HepG2 (cell line): ENCODE data around the gene SUPT4H1. TPM values are rescaled to one million over a fixed set of nuclear protein-coding genes. Genes with fewer than 3 reads are reported as not detected.
A peak's percentile ranks its signal among the peaks of the same experiment; 100 is the strongest.

Experiments
- KLF12 ChIP-seq: sonication (generic); formaldehyde crosslinking; IDR thresholded peaks from 2 replicates; pipeline ENCODE4 v1.4.0; 2020; ENCODE audit warnings: missing genetic modification reagents, borderline replicate concordance
- MTF2 ChIP-seq: sonication (generic); formaldehyde crosslinking; IDR thresholded peaks from 2 replicates; pipeline ENCODE4 v1.5.0; 2020; ENCODE audit warnings: missing genetic modification reagents, borderline replicate concordance
- PHF5A ChIP-seq: IDR thresholded peaks from one replicate; pipeline ENCODE4 v1.6.1; 2018; ENCODE audit warnings: low read depth, missing genetic modification reagents; ENCODE audit not compliant: unreplicated experiment
- SP4 ChIP-seq: sonication (generic); formaldehyde crosslinking; IDR thresholded peaks from 2 replicates; pipeline ENCODE4 v1.8.1; 2023; ENCODE audit warnings: mild to moderate bottlenecking, missing genetic modification reagents
- SRSF1 ChIP-seq: fragments of 200-400 bp; formaldehyde crosslinking; optimal IDR thresholded peaks from 2 replicates; pipeline ENCODE3; 2017; ENCODE audit warnings: mild to moderate bottlenecking, low read depth, low read length, moderate library complexity
- ZNF468 ChIP-seq: sonication (generic); formaldehyde crosslinking; IDR thresholded peaks from 2 replicates; pipeline ENCODE4 v1.8.0; 2022; ENCODE audit warnings: mild to moderate bottlenecking, moderate library complexity, missing genetic modification reagents
- ZNF484 ChIP-seq: sonication (generic); formaldehyde crosslinking; IDR thresholded peaks from 2 replicates; pipeline ENCODE4 v1.5.1; 2020; ENCODE audit warnings: mild to moderate bottlenecking, low read depth, missing genetic modification reagents, borderline replicate concordance
- ZNF563 ChIP-seq: sonication (generic); formaldehyde crosslinking; IDR thresholded peaks from 2 replicates; pipeline ENCODE4 v1.8.0; 2022; ENCODE audit warnings: mild to moderate bottlenecking, moderate library complexity, missing genetic modification reagents
- ZNF879 ChIP-seq: sonication (generic); formaldehyde crosslinking; IDR thresholded peaks from 2 replicates; pipeline ENCODE4 v1.8.1; 2023; ENCODE audit warnings: missing genetic modification reagents
- polyA plus RNA-seq, 8 experiments: library from polyadenylated mRNA; depleted of rRNA in 3 of 8; stranded (reverse) in 7 of 8; unstranded in 1 of 8; fragments of >200 nt; fragmentation: Illumina TruSeq in 4 of 8; extraction: Trizol in 4 of 8; gene quantifications; 2 replicates each; pipeline versions ENCODE4 v1.2.1 to v1.2.3, GENCODE V29; 2011 to 2016; ENCODE audit warnings: low read depth in 4 of 8, missing spikeins in 1 of 8, mixed read lengths in 1 of 8; ENCODE audit not compliant: insufficient read depth in 1 of 8
- total RNA-seq, 5 experiments: library from RNA; depleted of rRNA; stranded (reverse); fragments of >200 nt; fragmentation: Illumina TruSeq; extraction: Trizol; gene quantifications; 2 replicates each; pipeline ENCODE4 v1.2.3, GENCODE V29; 2016; ENCODE audit warnings: low read depth in 1 of 5
- TF ChIP-seq, protein P1 (sequence below): fragments of 450-650 bp; IDR thresholded peaks from 2 replicates; pipeline ENCODE4 v1.6.1; 2017; ENCODE audit warnings: mild to moderate bottlenecking
- TF ChIP-seq, protein P2 (sequence below): sonication (generic); formaldehyde crosslinking; IDR thresholded peaks from 2 replicates; pipeline ENCODE4 v1.4.0; 2020; ENCODE audit warnings: mild to moderate bottlenecking, missing genetic modification reagents
- TF ChIP-seq, protein P3 (sequence below): sonication (generic); formaldehyde crosslinking; IDR thresholded peaks from 2 replicates; pipeline ENCODE4 v1.4.0; 2020; ENCODE audit warnings: low read depth, mild to moderate bottlenecking, missing genetic modification reagents

Gene SUPT4H1
- total and polyA plus RNA-seq, 2 of the 13 experiments (the other 11 are each of a cell fraction or from before 2014, with no cell fraction given) = 155 to 244 TPM

DNA sequence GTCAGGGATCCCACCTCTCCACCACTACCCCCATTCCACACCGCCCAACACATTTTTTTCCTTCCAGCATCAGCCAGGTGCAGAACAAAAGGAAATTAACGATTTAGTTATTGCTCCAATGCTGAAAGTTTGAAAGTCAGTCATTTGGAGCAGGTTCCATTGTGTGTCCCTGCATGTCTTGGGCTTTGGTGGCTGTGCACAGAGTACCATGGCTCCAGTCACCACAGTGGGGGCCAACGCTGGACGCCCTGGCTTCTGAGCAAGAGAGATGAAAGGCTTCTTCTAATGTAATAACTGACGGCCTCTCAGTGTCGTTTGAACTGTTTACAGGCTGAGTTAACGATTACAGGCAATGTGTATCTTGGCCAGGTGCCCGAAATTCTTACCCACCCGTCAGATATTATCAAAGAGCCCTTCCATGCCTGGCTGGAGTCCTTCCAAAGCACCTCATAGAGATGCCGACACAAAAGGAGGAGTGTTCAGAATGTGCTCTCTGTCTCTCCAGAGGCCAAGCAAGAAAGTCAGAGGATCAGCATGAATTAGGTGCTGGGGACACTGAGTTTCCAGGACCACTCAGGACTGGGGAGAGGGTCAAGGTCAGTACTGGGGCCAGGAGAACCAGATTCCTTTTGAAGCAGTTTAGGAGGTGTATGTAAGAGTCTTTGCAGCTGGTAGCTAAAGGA lies 39.4 kb upstream of the SUPT4H1 start (continued):
- TF ChIP-seq, protein P1, sequence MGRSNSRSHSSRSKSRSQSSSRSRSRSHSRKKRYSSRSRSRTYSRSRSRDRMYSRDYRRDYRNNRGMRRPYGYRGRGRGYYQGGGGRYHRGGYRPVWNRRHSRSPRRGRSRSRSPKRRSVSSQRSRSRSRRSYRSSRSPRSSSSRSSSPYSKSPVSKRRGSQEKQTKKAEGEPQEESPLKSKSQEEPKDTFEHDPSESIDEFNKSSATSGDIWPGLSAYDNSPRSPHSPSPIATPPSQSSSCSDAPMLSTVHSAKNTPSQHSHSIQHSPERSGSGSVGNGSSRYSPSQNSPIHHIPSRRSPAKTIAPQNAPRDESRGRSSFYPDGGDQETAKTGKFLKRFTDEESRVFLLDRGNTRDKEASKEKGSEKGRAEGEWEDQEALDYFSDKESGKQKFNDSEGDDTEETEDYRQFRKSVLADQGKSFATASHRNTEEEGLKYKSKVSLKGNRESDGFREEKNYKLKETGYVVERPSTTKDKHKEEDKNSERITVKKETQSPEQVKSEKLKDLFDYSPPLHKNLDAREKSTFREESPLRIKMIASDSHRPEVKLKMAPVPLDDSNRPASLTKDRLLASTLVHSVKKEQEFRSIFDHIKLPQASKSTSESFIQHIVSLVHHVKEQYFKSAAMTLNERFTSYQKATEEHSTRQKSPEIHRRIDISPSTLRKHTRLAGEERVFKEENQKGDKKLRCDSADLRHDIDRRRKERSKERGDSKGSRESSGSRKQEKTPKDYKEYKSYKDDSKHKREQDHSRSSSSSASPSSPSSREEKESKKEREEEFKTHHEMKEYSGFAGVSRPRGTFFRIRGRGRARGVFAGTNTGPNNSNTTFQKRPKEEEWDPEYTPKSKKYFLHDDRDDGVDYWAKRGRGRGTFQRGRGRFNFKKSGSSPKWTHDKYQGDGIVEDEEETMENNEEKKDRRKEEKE = no peak
- TF ChIP-seq ZNF468 (CRISPR knock-in tag) = no peak
- TF ChIP-seq PHF5A = peak; percentile 93
- TF ChIP-seq SRSF1 = no peak
- no peak; the same call in 1 of the 2 replicates for TF ChIP-seq ZNF563 (CRISPR knock-in tag)
- no peak for TF ChIP-seq MTF2 (CRISPR knock-in tag)
- TF ChIP-seq, protein P2, sequence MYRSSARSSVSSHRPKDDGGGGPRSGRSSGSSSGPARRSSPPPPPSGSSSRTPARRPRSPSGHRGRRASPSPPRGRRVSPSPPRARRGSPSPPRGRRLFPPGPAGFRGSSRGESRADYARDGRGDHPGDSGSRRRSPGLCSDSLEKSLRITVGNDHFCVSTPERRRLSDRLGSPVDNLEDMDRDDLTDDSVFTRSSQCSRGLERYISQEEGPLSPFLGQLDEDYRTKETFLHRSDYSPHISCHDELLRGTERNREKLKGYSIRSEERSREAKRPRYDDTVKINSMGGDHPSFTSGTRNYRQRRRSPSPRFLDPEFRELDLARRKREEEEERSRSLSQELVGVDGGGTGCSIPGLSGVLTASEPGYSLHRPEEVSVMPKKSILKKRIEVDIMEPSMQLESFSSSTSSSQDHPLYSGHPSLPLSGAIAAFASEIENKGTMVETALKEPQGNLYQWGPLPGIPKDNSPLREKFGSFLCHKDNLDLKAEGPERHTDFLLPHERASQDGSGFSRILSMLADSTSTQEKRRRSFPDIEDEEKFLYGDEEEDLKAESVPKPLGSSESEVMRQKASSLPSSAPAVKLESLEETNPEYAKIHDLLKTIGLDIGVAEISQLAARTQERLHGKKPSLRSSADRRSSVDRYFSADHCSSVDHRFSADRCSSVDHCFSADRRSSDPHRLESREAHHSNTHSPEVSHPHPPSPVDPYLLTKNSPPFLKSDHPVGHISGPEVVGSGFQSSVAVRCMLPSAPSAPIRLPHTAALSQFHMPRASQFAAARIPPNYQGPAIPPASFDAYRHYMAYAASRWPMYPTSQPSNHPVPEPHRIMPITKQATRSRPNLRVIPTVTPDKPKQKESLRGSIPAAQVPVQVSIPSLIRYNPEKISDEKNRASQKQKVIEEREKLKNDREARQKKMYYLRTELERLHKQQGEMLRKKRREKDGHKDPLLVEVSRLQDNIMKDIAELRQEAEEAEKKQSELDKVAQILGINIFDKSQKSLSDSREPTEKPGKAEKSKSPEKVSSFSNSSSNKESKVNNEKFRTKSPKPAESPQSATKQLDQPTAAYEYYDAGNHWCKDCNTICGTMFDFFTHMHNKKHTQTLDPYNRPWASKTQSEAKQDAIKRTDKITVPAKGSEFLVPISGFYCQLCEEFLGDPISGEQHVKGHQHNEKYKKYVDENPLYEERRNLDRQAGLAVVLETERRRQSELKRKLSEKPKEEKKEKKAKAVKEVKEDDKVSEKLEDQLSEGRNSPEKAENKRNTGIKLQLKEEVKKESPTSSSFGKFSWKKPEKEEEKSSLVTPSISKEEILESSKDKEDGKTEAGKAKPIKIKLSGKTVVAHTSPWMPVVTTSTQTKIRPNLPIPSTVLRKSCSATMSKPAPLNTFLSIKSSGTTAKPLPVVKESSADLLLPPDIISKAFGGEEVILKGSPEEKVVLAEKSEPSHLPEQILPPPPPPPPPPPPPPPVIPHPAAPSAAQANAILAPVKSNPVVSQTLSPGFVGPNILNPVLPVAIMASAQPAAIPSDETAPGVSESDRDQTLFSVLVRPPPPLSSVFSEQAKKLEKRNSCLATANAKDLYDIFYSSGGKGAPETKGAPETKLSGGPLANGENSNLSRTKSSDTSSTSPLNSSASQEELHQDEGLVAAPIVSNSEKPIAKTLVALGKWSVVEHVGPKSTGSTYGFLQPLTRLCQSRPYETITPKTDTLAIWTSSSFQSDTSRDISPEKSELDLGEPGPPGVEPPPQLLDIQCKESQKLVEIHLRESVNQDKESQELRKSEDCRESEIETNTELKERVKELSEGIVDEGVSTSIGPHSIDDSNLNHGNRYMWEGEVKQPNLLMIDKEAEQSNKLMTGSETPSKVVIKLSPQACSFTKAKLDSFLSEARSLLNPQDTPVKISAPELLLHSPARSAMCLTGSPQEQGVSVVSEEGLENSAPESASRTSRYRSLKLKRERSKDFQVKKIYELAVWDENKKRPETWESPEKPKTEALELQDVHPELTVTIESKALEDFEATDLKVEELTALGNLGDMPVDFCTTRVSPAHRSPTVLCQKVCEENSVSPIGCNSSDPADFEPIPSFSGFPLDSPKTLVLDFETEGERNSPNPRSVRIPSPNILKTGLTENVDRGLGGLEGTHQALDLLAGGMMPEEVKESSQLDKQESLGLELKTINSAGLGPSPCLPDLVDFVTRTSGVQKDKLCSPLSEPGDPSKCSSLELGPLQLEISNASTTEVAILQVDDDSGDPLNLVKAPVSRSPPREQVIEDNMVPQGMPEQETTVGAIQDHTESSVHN (CRISPR knock-in tag) = peak; percentile 96; the same call in 1 of the 2 replicates
- TF ChIP-seq ZNF484 (CRISPR knock-in tag) = no peak; the same call in 1 of the 2 replicates
- TF ChIP-seq KLF12 (CRISPR knock-in tag) = peak; percentile 91; the same call in 1 of the 2 replicates
- TF ChIP-seq, protein P3, sequence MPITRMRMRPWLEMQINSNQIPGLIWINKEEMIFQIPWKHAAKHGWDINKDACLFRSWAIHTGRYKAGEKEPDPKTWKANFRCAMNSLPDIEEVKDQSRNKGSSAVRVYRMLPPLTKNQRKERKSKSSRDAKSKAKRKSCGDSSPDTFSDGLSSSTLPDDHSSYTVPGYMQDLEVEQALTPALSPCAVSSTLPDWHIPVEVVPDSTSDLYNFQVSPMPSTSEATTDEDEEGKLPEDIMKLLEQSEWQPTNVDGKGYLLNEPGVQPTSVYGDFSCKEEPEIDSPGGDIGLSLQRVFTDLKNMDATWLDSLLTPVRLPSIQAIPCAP = no peak
- TF ChIP-seq SP4 (CRISPR knock-in tag) = peak; percentile 39; the same call in 1 of the 2 replicates
- no peak for TF ChIP-seq ZNF879
